ENCODE measurements around the gene IGFBP6. TPM values are rescaled to one million over a fixed set of nuclear protein-coding genes. Genes with fewer than 3 reads are reported as not detected.

Gene IGFBP6
- total RNA-seq, 1 experiment from 2014 or later = 6.4 TPM

- CTCF ChIA-PET = interaction anchor here (2.8 to 14.6 kb wide), 2 partner anchors 9 to 28 kb away, joined by 9 to 474 read pairs; no protein-coding TSS in a partner anchor
Observed at GRCh38 chr12:53090105-53090504, 7.4 kb upstream of the IGFBP6 start.

GRCh38 chr12:53090554-53090953, 6.9 kb upstream of the IGFBP6 start:
- DNase-seq (ENCODE audit: low spot score) (no peak), ATAC-seq (no peak)
- CTCF ChIA-PET = interaction anchor here (1.0 to 14.6 kb wide), 3 partner anchors 8 to 69 kb away, joined by 4 to 474 read pairs (median 9); no protein-coding TSS in a partner anchor
- no peaks in the 10 kb centered on the region for H3K36me3 Mint-ChIP-seq
- peaks cover 16% of the 10 kb centered on the region for H3K4me1 Mint-ChIP-seq
- TF ChIP-seq SMAD4 (CRISPR knock-in tag; IDR thresholded peaks at IDR 0.05) (no peak), GTF2I (CRISPR knock-in tag; conservative IDR thresholded peaks at IDR 0.05) (no peak), MAX (CRISPR knock-in tag; IDR thresholded peaks at IDR 0.05) (no peak), ZNF263 (CRISPR knock-in tag; IDR thresholded peaks at IDR 0.05; ENCODE audit: low read depth) (no peak), MYBL2 (CRISPR knock-in tag; IDR thresholded peaks at IDR 0.05) (no peak), ZNF671 (CRISPR knock-in tag; IDR thresholded peaks at IDR 0.05) (no peak), MXD4 (CRISPR knock-in tag; IDR thresholded peaks at IDR 0.05; ENCODE audit: borderline replicate concordance) (no peak), EMX1 (CRISPR knock-in tag; IDR thresholded peaks at IDR 0.05) (no peak), TEAD4 (CRISPR knock-in tag; IDR thresholded peaks at IDR 0.05) (no peak), AFF4 (CRISPR knock-in tag; IDR thresholded peaks at IDR 0.05; ENCODE audit: borderline replicate concordance) (no peak), ZNF396 (CRISPR knock-in tag; IDR thresholded peaks at IDR 0.05; ENCODE audit: borderline replicate concordance) (no peak)
- TF ChIP-seq, protein P1, sequence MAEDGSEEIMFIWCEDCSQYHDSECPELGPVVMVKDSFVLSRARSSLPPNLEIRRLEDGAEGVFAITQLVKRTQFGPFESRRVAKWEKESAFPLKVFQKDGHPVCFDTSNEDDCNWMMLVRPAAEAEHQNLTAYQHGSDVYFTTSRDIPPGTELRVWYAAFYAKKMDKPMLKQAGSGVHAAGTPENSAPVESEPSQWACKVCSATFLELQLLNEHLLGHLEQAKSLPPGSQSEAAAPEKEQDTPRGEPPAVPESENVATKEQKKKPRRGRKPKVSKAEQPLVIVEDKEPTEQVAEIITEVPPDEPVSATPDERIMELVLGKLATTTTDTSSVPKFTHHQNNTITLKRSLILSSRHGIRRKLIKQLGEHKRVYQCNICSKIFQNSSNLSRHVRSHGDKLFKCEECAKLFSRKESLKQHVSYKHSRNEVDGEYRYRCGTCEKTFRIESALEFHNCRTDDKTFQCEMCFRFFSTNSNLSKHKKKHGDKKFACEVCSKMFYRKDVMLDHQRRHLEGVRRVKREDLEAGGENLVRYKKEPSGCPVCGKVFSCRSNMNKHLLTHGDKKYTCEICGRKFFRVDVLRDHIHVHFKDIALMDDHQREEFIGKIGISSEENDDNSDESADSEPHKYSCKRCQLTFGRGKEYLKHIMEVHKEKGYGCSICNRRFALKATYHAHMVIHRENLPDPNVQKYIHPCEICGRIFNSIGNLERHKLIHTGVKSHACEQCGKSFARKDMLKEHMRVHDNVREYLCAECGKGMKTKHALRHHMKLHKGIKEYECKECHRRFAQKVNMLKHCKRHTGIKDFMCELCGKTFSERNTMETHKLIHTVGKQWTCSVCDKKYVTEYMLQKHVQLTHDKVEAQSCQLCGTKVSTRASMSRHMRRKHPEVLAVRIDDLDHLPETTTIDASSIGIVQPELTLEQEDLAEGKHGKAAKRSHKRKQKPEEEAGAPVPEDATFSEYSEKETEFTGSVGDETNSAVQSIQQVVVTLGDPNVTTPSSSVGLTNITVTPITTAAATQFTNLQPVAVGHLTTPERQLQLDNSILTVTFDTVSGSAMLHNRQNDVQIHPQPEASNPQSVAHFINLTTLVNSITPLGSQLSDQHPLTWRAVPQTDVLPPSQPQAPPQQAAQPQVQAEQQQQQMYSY (CRISPR knock-in tag; IDR thresholded peaks at IDR 0.05) = no peak
- TF ChIP-seq, protein P2, sequence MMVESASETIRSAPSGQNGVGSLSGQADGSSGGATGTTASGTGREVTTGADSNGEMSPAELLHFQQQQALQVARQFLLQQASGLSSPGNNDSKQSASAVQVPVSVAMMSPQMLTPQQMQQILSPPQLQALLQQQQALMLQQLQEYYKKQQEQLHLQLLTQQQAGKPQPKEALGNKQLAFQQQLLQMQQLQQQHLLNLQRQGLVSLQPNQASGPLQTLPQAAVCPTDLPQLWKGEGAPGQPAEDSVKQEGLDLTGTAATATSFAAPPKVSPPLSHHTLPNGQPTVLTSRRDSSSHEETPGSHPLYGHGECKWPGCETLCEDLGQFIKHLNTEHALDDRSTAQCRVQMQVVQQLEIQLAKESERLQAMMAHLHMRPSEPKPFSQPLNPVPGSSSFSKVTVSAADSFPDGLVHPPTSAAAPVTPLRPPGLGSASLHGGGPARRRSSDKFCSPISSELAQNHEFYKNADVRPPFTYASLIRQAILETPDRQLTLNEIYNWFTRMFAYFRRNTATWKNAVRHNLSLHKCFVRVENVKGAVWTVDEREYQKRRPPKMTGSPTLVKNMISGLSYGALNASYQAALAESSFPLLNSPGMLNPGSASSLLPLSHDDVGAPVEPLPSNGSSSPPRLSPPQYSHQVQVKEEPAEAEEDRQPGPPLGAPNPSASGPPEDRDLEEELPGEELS (CRISPR knock-in tag; IDR thresholded peaks at IDR 0.05) = no peak
- peaks cover 90% of the 10 kb centered on the region for H3K27me3 Mint-ChIP-seq (ENCODE audit: low read depth)
- no peak overlapping the region for H3K4me3 Mint-ChIP-seq
- H3K9me3 Mint-ChIP-seq = no peaks in the 10 kb centered on the region
- H3K27ac Mint-ChIP-seq = no peak overlapping the region
- POLR2A ChIA-PET = no interaction called here

More at GRCh38 chr12:53090105-53090504, 7.4 kb upstream of the IGFBP6 start:
- POLR2A ChIA-PET = interaction anchor here (0.6 kb wide), 1 partner anchor 1380 kb away, joined by 4 read pairs; no protein-coding TSS in a partner anchor
- H3K27ac Mint-ChIP-seq = no peak overlapping the region
- no peaks in the 10 kb centered on the region for H3K9me3 Mint-ChIP-seq
- ATAC-seq = no peak
- H3K4me3 Mint-ChIP-seq = no peak overlapping the region
- no peaks in the 10 kb centered on the region for H3K36me3 Mint-ChIP-seq
- H3K27me3 Mint-ChIP-seq (ENCODE audit: low read depth) = peaks cover 91% of the 10 kb centered on the region
- TF ChIP-seq ELF4 (CRISPR knock-in tag; IDR thresholded peaks at IDR 0.05; ENCODE audit: low read depth) (no peak), ZNF396 (CRISPR knock-in tag; IDR thresholded peaks at IDR 0.05; ENCODE audit: borderline replicate concordance) (no peak), TP53 (CRISPR knock-in tag; IDR thresholded peaks at IDR 0.05) (no peak), GRHL2 (CRISPR knock-in tag; IDR thresholded peaks at IDR 0.05; ENCODE audit: insufficient replicate concordance, severe bottlenecking) (no peak)
- TF ChIP-seq, protein P3, sequence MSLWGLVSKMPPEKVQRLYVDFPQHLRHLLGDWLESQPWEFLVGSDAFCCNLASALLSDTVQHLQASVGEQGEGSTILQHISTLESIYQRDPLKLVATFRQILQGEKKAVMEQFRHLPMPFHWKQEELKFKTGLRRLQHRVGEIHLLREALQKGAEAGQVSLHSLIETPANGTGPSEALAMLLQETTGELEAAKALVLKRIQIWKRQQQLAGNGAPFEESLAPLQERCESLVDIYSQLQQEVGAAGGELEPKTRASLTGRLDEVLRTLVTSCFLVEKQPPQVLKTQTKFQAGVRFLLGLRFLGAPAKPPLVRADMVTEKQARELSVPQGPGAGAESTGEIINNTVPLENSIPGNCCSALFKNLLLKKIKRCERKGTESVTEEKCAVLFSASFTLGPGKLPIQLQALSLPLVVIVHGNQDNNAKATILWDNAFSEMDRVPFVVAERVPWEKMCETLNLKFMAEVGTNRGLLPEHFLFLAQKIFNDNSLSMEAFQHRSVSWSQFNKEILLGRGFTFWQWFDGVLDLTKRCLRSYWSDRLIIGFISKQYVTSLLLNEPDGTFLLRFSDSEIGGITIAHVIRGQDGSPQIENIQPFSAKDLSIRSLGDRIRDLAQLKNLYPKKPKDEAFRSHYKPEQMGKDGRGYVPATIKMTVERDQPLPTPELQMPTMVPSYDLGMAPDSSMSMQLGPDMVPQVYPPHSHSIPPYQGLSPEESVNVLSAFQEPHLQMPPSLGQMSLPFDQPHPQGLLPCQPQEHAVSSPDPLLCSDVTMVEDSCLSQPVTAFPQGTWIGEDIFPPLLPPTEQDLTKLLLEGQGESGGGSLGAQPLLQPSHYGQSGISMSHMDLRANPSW (CRISPR knock-in tag; conservative IDR thresholded peaks at IDR 0.05; ENCODE audit: low read depth) = no peak
- TF ChIP-seq, protein P4, sequence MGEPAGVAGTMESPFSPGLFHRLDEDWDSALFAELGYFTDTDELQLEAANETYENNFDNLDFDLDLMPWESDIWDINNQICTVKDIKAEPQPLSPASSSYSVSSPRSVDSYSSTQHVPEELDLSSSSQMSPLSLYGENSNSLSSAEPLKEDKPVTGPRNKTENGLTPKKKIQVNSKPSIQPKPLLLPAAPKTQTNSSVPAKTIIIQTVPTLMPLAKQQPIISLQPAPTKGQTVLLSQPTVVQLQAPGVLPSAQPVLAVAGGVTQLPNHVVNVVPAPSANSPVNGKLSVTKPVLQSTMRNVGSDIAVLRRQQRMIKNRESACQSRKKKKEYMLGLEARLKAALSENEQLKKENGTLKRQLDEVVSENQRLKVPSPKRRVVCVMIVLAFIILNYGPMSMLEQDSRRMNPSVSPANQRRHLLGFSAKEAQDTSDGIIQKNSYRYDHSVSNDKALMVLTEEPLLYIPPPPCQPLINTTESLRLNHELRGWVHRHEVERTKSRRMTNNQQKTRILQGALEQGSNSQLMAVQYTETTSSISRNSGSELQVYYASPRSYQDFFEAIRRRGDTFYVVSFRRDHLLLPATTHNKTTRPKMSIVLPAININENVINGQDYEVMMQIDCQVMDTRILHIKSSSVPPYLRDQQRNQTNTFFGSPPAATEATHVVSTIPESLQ (CRISPR knock-in tag; IDR thresholded peaks at IDR 0.05) = no peak
- no peak for DNase-seq (ENCODE audit: low spot score)
- H3K4me1 Mint-ChIP-seq = peaks cover 16% of the 10 kb centered on the region

Measured in WTC11 (cell line).